HCT116 (cell line): ENCODE data around the gene NTSR1. TPM values are rescaled to one million over a fixed set of nuclear protein-coding genes. Genes with fewer than 3 reads are reported as not detected.

Experiments used
- ATAC-seq: fragments of 200-7000 bp; cut with Tn5 transposase; 2 replicates; pipeline ENCODE4 v1.9.1; 2020; ENCODE audit warnings: mild to moderate bottlenecking, moderate library complexity
- BruUV-seq: library from RNA; stranded (reverse); fragments of 400-500 nt; replicated peaks from 2 replicates; lab custom pipeline; 2021; lab: Mats Ljungman, UMichigan
- CTCF ChIA-PET: fragments of 300-600 bp; sonication (Branson Sonifier 250); formaldehyde crosslinking; loops from one replicate; lab custom pipeline; 2021; ENCODE audit warnings: antibody characterized with exemption; lab: Charles Lee
- POLR2A ChIA-PET: fragments of 300-600, 350-600 bp; sonication (Branson Sonifier 250); formaldehyde crosslinking; loops from one replicate; lab custom pipeline; 2021; ENCODE audit warnings: antibody characterized with exemption; lab: Charles Lee
- RAD21 ChIA-PET, 2 experiments: fragments of 300-600 bp; sonication (Branson Sonifier 250); formaldehyde crosslinking; loops; one replicate each; lab custom pipeline; 2023; ENCODE audit warnings: low total read pairs in 2 of 2; ENCODE audit not compliant: uncharacterized antibody in 2 of 2, unreplicated experiment in 2 of 2, low non-redundant PET in 1 of 2; lab: Charles Lee
- DNase-seq: peaks from one replicate; pipeline ENCODE4 v3.0.0-alpha.2; 2010; ENCODE audit warnings: low read depth, low spot score
- H2AFZ ChIP-seq: fragments of 200-600 bp; shearing (Covaris generic), sonication (generic); 2 replicates; pipeline ENCODE4 v1.6.1; 2017; ENCODE audit warnings: low read depth, mixed run types, mixed read lengths, antibody characterized with exemption, low read length; ENCODE audit not compliant: poor library complexity, severe bottlenecking
- H3K27ac ChIP-seq: 2 replicates; pipeline ENCODE4 v1.5.1; 2012; ENCODE audit warnings: low read depth, low read length
- H3K27me3 ChIP-seq: fragments of 200-600 bp; sonication (generic); 2 replicates; pipeline ENCODE4 v1.6.1; 2016; ENCODE audit warnings: mixed run types, low read length, mixed read lengths; ENCODE audit not compliant: insufficient read depth
- H3K36me3 ChIP-seq, 2 experiments: fragments of 200-500 bp in 1 of 2; fragments of 200-600 bp in 1 of 2; sonication (Bioruptor generic) in 1 of 2; sonication (generic) in 1 of 2; 2 replicates each; pipeline versions ENCODE4 v1.5.1 to v1.6.1; 2014 to 2016; ENCODE audit warnings: low read length in 2 of 2, inconsistent platforms in 1 of 2, mixed read lengths in 1 of 2, mixed run types in 1 of 2; ENCODE audit not compliant: insufficient read depth in 2 of 2, control insufficient read depth in 1 of 2
- H3K4me1 ChIP-seq, 2 experiments: fragments of 200-600 bp in 1 of 2; sonication (generic) in 1 of 2; 2 replicates each; pipeline versions ENCODE4 v1.5.1 to v1.6.1; 2012 to 2017; ENCODE audit warnings: low read length in 2 of 2, inconsistent platforms in 1 of 2, mild to moderate bottlenecking in 1 of 2, mixed read lengths in 1 of 2, mixed run types in 1 of 2, moderate library complexity in 1 of 2; ENCODE audit not compliant: insufficient read depth in 2 of 2, control insufficient read depth in 1 of 2
- H3K4me2 ChIP-seq: fragments of 200-600 bp; sonication (generic); 2 replicates; pipeline ENCODE4 v1.6.1; 2017; ENCODE audit warnings: mixed run types, low read length, mixed read lengths
- H3K4me3 ChIP-seq, 2 experiments: fragments of 200-600 bp in 1 of 2; sonication (generic) in 1 of 2; replicated peaks in 1 of 2; 2 replicates each; pipeline ENCODE4 v1.5.1; 2011 to 2016; ENCODE audit warnings: low read length in 2 of 2, control low read depth in 1 of 2, low read depth in 1 of 2, mild to moderate bottlenecking in 1 of 2, mixed read lengths in 1 of 2, mixed run types in 1 of 2
- H3K79me2 ChIP-seq: fragments of 200-600 bp; sonication (generic); 2 replicates; pipeline ENCODE4 v1.6.1; 2017; ENCODE audit warnings: mild to moderate bottlenecking, mixed run types, low read length, moderate library complexity, mixed read lengths; ENCODE audit not compliant: insufficient read depth
- H3K9ac ChIP-seq: fragments of 200-600 bp; sonication (generic); 2 replicates; pipeline ENCODE4 v1.6.1; 2016; ENCODE audit warnings: low read length, mixed read lengths
- H3K9me2 ChIP-seq: fragments of 200-600 bp; sonication (generic), shearing (Covaris generic); 2 replicates; pipeline ENCODE4 v1.6.1; 2017; ENCODE audit warnings: mixed run types, mild to moderate bottlenecking, moderate library complexity; ENCODE audit not compliant: insufficient read depth
- H3K9me3 ChIP-seq, 2 experiments: fragments of 200-500 bp in 1 of 2; fragments of 200-600 bp in 1 of 2; sonication (Bioruptor generic) in 1 of 2; sonication (generic) in 1 of 2; 2 replicates each; pipeline ENCODE4 v1.6.1; 2014 to 2017; ENCODE audit warnings: low read length in 2 of 2, mixed read lengths in 2 of 2, inconsistent platforms in 1 of 2, low read depth in 1 of 2, mild to moderate bottlenecking in 1 of 2, mixed run types in 1 of 2, moderate library complexity in 1 of 2; ENCODE audit not compliant: control insufficient read depth in 1 of 2, insufficient read depth in 1 of 2
- H4K20me1 ChIP-seq: fragments of 200-600 bp; sonication (generic), shearing (Covaris generic); 2 replicates; pipeline ENCODE4 v1.6.1; 2017; ENCODE audit warnings: mixed run types, mild to moderate bottlenecking, moderate library complexity; ENCODE audit not compliant: insufficient read depth
- ATF3 ChIP-seq: IDR thresholded peaks from 2 replicates; pipeline ENCODE4 v1.6.1; 2012
- CBX3 ChIP-seq: IDR thresholded peaks from 2 replicates; pipeline ENCODE4 v1.6.1; 2012; ENCODE audit warnings: low read depth
- CEBPB ChIP-seq: IDR thresholded peaks from 2 replicates; pipeline ENCODE4 v1.6.1; 2012; ENCODE audit warnings: low read depth
- CTCF ChIP-seq, 3 experiments: fragments of 200-600 bp in 1 of 3; sonication (generic) in 1 of 3; IDR thresholded peaks in 2 of 3; conservative IDR thresholded peaks in 1 of 3; 2 replicates each; pipeline ENCODE4 v1.5.1; 2012 to 2017; ENCODE audit warnings: low read depth in 2 of 3, low read length in 2 of 3, antibody characterized with exemption in 1 of 3, borderline replicate concordance in 1 of 3, control low read depth in 1 of 3, mild to moderate bottlenecking in 1 of 3, mixed read lengths in 1 of 3, mixed run types in 1 of 3, moderate library complexity in 1 of 3; ENCODE audit not compliant: insufficient read depth in 1 of 3
- EGR1 ChIP-seq: IDR thresholded peaks from 2 replicates; pipeline ENCODE4 v1.6.1; 2012; ENCODE audit warnings: low read depth
- ELF1 ChIP-seq: IDR thresholded peaks from 2 replicates; pipeline ENCODE4 v1.6.1; 2012; ENCODE audit warnings: low read depth, borderline replicate concordance
- EZH2phosphoT487 ChIP-seq: fragments of 200-600 bp; IDR thresholded peaks from 2 replicates; pipeline ENCODE4 v1.6.1; 2018; ENCODE audit warnings: antibody characterized with exemption, borderline replicate concordance
- JUND ChIP-seq: IDR thresholded peaks from 2 replicates; pipeline ENCODE4 v1.6.1; 2012
- POLR2AphosphoS5 ChIP-seq: IDR thresholded peaks from 2 replicates; pipeline ENCODE4 v1.6.1; 2011; ENCODE audit warnings: mild to moderate bottlenecking, low read depth, low read length, moderate library complexity
- RAD21 ChIP-seq: IDR thresholded peaks from 2 replicates; pipeline ENCODE4 v1.6.1; 2012; ENCODE audit warnings: low read depth, mild to moderate bottlenecking
- REST ChIP-seq: IDR thresholded peaks from 2 replicates; pipeline ENCODE4 v1.6.1; 2012; ENCODE audit warnings: low read depth
- SIN3A ChIP-seq: IDR thresholded peaks from 2 replicates; pipeline ENCODE4 v1.6.1; 2012; ENCODE audit warnings: low read depth
- SP1 ChIP-seq: IDR thresholded peaks from 2 replicates; pipeline ENCODE4 v1.6.1; 2012; ENCODE audit warnings: low read depth
- SRF ChIP-seq: IDR thresholded peaks from 2 replicates; pipeline ENCODE4 v1.6.1; 2012; ENCODE audit warnings: low read depth
- TCF7L2 ChIP-seq: IDR thresholded peaks from 2 replicates; pipeline ENCODE4 v1.7.0; 2011; ENCODE audit warnings: borderline replicate concordance, inconsistent platforms; ENCODE audit not compliant: insufficient read depth, insufficient read length; ENCODE audit errors: extremely low read depth
- YY1 ChIP-seq: IDR thresholded peaks from 2 replicates; pipeline ENCODE4 v1.6.1; 2011; ENCODE audit warnings: low read length, low read depth, moderate library complexity, mild to moderate bottlenecking; ENCODE audit not compliant: insufficient replicate concordance; ENCODE audit errors: extremely low read depth
- ZBTB33 ChIP-seq: IDR thresholded peaks from 2 replicates; pipeline ENCODE4 v1.6.1; 2011; ENCODE audit warnings: mild to moderate bottlenecking, low read length, moderate library complexity; ENCODE audit not compliant: insufficient replicate concordance; ENCODE audit errors: extremely low read depth
- ZNF274 ChIP-seq: fragments of 200-500 bp; sonication (Bioruptor generic); IDR thresholded peaks from 2 replicates; pipeline ENCODE4 v1.6.1; 2014; ENCODE audit warnings: mild to moderate bottlenecking, low read depth, low read length, inconsistent platforms
- intact Hi-C: fragments of 100-400 bp; cut with micrococcal nuclease; formaldehyde crosslinking; loops from 2 replicates; pipeline ENCODE4 v1.10.0; 2022
- total RNA-seq: library from RNA; stranded (reverse); gene quantifications from one replicate; pipeline ENCODE4 v1.2.1, GENCODE V29; 2021; ENCODE audit not compliant: unreplicated experiment

The NTSR1 gene
- total RNA-seq, 1 experiment from 2014 or later: 187 TPM

- peaks cover 25% of the 10 kb centered on the region for H3K79me2 ChIP-seq
- peaks cover 19 to 37% of the 10 kb centered on the region in 2 experiments; a peak in 3 of 4 replicates for H3K36me3 ChIP-seq
- no peak overlapping the region for H2AFZ ChIP-seq
- CTCF ChIA-PET: no interaction called here
- POLR2A ChIA-PET: no interaction called here
- peak overlapping the region; percentile 90 for H3K27ac ChIP-seq
- ATAC-seq (no peak), DNase-seq (no peak)
- H4K20me1 ChIP-seq: no peaks in the 10 kb centered on the region
- intact Hi-C loops: no loop called here
- no peaks in the 10 kb centered on the region for H3K9me3 ChIP-seq
- H3K9ac ChIP-seq: peak overlapping the region; percentile 65
- peaks cover 17 to 46% of the 10 kb centered on the region in 2 experiments for H3K4me1 ChIP-seq
- BruUV-seq: no TSS peak
- H3K4me2 ChIP-seq: peak overlapping the region; percentile 96
- peak overlapping the region; percentile 62 to 73 for H3K4me3 ChIP-seq
- RAD21 ChIA-PET: no interaction called here
- TF ChIP-seq POLR2AphosphoS5: no peak
- no peak for TF ChIP-seq EGR1
- no peak for TF ChIP-seq ZBTB33
- TF ChIP-seq CTCF (IDR thresholded peaks at IDR 0.05 in 2 of 3, conservative IDR thresholded peaks at IDR 0.05 in 1 of 3; ENCODE audit: borderline replicate concordance in 1 of 3, insufficient read depth in 1 of 3, low read depth in 2 of 3, low read length in 2 of 3): no peak
- no peak for TF ChIP-seq ZNF274
- no peak for TF ChIP-seq REST
- TF ChIP-seq SP1: no peak
- TF ChIP-seq ATF3: no peak
- no peak for TF ChIP-seq TCF7L2
- TF ChIP-seq EZH2phosphoT487: no peak
- TF ChIP-seq RAD21: no peak
- no peak for TF ChIP-seq CEBPB
- TF ChIP-seq SIN3A: no peak
- no peak for TF ChIP-seq ELF1
- TF ChIP-seq SRF: no peak
- TF ChIP-seq YY1: no peak
- no peak for TF ChIP-seq JUND
- no peak for TF ChIP-seq CBX3
- no peaks in the 10 kb centered on the region for H3K9me2 ChIP-seq
- H3K27me3 ChIP-seq: no peaks in the 10 kb centered on the region
These were observed 89.3 kb downstream of the NTSR1 start for GRCh38 chr20:62797671-62798532.
